ENCODE results near the gene ROR2.
A peak's percentile ranks its signal among the peaks of the same experiment; 100 is the strongest.

The ROR2 gene

GRCh38 chr9:91732187-91733005 lies 217.6 kb downstream of the ROR2 start:
- no peak for DNase-seq

DNA sequence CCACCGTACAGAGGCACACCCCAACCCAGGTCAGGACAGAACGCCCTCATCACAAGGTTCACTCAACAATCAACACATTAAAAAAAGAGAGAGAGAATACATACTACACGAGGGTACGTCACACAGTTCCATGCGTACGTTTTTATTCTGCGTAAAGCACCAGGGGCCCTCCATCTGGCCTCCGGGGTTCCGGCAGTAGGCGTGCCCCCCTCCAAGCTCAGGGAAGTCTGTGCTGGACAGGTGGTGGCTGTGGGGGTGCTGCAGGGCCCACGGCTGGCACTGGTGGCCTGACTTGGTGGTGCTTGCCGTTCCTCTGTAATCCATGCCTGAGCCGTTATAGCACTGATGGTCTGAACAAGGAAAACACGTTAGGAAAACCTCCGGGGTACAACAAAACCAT lies 219.2 kb downstream of the ROR2 start:
- no peak for DNase-seq

GRCh38 chr9:91729558-91729842 lies 220.5 kb downstream of the ROR2 start:
- no peak for DNase-seq

- DNase-seq, result no peak
These were observed 222.1 kb downstream of the ROR2 start for GRCh38 chr9:91727972-91728371.

GRCh38 chr9:91727316-91727861 lies 222.6 kb downstream of the ROR2 start:
- peak; percentile 59 for DNase-seq

- no peak for DNase-seq
These were observed 223.5 kb downstream of the ROR2 start for GRCh38 chr9:91726406-91727100.

DNA sequence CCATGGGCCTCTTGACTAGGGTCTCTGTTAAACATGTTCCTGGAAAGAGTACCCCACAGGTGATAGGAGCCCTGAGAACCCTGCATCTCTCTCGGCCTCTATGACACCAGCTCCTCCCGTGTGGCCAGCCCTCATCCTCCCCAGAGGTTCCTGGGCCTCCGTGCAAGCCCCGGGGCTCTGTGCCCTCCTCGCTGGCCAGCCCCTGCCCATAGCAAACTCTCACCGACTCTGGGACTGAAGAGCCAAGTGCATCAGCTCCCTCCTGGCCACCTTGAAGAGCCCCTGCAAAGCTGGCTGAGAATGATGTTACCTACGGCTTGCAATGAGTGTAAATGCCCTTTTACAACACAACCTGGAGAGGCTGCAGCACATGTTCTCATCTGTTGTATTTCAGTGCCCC lies 224.4 kb downstream of the ROR2 start:
- no peak for DNase-seq

DNA sequence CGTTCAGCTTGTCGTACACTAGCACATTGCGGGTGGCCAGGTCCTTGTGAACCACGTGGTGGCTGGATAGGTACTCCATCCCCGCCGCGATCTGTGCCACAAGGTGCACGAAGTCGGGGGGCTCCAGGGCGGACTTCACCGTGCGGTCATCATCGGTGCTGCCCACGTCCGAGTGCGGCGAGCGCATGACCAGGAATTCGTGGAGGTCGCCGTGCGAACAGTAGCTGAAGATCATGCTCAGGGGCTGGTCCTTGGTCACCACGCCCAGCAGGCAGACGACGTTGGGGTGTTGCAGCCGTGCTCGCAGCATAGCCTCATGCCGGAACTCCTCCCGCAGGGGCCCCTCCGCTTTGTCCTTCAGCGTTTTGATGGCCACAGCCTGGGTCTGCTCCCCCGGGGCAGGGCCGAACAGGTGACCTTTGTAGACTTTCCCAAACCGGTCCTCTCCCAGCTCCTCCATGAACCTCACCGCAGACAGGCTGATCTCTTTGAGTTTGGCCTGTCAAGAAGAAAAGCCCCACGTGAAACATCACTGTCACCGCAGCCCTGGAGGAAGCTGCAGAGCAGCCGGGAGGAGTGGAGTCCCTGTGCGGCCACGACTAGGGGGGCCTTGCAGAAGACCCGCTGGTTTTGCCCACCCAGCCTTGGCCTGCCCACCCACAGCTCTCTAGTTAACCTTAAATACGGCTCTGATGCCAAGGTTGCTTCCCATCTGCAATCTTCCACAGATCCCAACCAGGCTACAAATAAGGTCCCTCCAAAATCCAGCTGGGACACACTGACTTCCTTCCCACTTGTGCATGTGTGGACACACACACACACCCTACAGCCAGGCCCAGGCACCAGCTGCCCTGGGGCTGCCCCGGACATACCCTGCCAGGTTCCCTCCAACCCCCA lies 225.2 kb downstream of the ROR2 start:
- DNase-seq, result no peak

DNA sequence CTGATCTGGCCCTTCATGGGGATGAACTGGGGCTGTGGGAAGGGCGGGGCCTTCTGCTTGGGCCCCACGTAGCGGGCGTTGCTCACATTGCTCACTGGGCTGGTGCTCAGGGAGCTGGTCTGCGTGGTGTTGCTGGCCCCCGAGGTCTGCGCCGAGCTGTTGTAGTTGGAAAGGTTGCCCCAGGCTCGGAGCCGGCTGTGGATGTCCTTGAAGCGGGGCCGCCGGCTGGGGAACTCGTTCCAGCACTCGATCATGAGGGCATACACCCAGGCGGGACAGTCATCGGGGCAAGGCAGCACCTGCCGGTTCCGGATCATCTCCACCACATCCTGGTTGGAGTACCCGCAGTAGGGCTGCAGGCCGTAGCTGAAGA lies 226.0 kb downstream of the ROR2 start:
- no peak for DNase-seq

- no peak for DNase-seq
These were observed 226.5 kb downstream of the ROR2 start for GRCh38 chr9:91723420-91724067.

DNA sequence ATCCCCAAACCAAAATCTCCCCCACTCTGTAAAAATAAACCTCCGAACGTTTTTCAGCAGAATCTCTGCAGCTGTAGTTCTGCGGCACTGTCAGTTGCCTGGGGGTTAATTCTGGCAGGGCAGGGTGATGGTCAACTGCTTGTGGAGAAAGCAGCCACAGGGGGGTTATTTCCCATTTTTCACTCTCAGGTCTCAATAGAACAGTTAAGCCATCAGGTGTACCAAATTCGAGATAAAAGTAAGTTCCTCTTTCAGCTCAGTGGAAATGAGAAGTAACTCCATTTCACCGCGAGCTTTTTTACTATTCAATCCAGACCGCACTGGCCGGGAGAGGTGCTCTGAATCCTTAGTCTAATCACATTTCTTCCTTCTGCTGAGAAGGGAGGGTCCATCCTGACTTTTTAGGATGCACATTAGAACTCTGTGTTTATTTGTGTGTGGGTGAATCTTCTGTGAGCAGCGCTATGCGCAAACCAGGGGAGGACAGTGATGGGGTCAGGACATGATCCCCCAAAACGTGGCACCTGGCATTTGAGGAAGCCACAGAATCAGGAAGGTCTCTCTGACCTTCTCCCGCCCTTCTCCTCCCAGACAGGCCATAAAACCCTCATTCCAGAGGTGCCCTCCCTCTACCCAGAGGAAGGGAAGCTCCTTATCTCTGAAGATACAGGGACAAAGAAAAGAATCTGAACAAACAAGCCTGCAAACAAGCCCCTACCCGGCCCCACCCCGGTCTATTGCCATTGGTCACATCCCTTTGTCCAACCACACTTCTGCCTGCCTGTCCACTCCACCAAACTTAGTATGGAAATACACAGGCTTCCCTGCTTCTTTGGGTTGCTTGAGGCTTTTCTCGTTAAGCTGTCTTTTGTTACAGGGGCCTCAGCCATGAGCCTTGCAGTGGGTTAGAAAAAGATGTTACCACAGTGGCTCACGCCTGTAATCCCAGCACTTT lies 229.0 kb downstream of the ROR2 start:
- DNase-seq, result no peak

DNA sequence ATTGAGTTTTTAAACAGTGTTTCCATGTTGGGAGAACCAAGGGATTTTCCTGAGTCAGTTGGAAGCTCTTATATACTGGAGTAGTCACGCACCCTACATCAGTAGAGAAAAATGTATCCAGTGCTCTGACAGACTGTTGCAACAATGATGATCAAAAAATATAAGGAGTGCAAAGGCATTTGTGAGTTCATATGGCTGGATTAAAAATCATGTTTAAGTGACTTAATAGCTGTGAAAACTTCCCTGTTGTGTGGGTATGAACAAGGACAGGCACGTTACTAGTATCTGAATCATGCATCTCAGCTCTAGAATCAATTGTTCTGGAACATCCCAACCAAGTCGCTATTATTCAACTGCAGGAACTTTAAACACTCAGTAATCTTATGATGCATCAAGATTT lies 229.7 kb downstream of the ROR2 start:
- no peak for DNase-seq

- DNase-seq, result no peak
These were observed 232.0 kb downstream of the ROR2 start for GRCh38 chr9:91718071-91718470.

- no peak for DNase-seq
These were observed 233.2 kb downstream of the ROR2 start for GRCh38 chr9:91716815-91717214.

- DNase-seq, result no peak
These were observed 233.8 kb downstream of the ROR2 start for GRCh38 chr9:91716239-91716638.

DNA sequence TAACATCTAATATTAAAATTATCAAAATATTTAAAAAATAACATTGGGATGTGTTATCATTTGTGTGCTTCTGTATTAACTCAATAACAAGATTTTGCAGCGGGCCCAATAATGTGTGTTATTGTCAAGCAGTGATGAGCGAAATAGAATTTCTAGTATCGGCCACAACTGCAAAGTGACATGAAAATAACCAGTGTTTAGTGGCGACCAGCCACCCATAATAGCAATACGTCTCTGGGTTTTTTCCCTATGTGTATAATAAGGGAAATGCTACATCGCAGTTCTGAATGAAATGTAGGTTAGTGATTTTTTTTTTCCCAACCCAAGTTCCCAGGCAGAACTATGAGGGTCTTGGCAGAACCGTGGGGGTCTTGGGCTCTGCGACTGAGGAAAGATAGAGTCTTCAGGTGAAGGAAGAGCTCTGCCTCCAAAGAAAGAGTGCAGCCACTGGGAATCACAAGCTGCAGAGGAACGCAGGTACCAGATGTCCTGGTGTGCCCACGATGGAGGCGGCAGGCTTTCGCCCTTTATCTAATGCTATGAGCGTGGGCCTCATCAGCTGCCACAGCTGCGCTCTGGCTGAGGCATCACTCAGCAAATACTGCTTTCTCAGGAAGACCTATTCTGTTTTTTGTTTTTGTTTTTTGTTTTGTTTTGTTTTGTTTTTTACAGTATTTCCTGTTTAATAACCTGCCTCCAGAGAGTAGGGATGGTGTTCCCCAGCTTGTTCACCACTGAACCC lies 235.0 kb downstream of the ROR2 start:
- DNase-seq, result no peak

- DNase-seq, result peak; percentile 38
These were observed 235.8 kb downstream of the ROR2 start for GRCh38 chr9:91714020-91714806.

GRCh38 chr9:91712811-91713210 lies 237.2 kb downstream of the ROR2 start:
- DNase-seq, result no peak

DNA sequence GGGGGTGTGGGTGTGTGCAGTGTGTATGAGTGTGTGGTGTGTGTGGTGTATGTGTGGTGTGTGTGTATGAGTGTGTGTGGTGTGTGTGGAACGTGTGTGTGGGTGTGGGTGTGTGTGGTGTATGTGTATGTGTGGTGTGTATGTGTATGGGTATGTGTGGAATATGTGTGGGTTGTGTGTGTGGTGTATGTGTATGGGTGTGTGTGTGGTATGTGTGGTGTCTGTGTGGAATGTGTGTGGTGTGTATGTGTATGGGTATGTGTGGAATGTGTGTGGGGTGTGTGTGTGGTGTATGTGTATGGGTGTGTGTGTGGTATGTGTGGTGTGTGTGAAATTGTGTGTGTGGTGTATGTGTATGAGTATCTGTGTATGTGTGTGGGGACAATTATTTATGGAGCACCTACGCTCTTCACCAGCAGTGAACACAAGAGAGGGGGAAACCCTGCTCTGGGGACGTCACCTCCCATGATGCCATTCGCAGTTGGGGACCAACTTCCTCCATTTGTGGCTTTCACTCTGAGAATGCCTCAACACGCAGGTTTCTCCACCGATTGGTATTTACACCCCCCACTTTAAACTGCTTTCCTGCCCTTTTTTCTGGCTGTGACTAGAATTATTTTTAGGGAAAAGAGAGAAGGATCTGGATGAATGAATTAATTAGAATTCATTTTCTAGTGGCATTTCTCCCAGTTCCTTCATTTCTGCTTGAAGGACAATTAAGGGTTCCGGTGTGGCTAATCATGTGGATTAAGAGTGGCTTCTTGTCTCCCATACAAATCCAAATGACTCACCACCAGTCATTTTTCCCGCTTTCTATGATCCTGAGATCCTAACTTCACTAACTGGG lies 238.1 kb downstream of the ROR2 start:
- DNase-seq, result peak; percentile 81
